ENCODE measurements around the gene RHPN2.
"Not testable (repeated sequence)": the region's sequence is repeated elsewhere in the genome, so short reads cannot be mapped to it uniquely, and the experiment has no call there.

The RHPN2 gene

GRCh38 chr19:32971715-32972540 is 92.8 kb downstream of the RHPN2 start, which contains the start of the genes CEP89 and FAAP24:
CEP89 (minus strand) TSS chr19:32971958; CDS start chr19:32971874, 84 bp downstream.
FAAP24 (plus strand) TSS chr19:32972242; CDS start chr19:32973197, 955 bp downstream.
- DNase-seq: peak; percentile 85 to 98 (median 96)

- peak in 1 of 14 donors; percentile 17 for DNase-seq
Measured at GRCh38 chr19:32971012-32971595, 93.6 kb downstream of the RHPN2 start.

GRCh38 chr19:32969549-32969948 is 95.1 kb downstream of the RHPN2 start:
- DNase-seq: no peak

- no peak for DNase-seq
Measured at GRCh38 chr19:32966750-32967149, 97.9 kb downstream of the RHPN2 start.

GRCh38 chr19:32945260-32945659 is 119.4 kb downstream of the RHPN2 start:
- no peak for DNase-seq

GRCh38 chr19:32941273-32941672 is 123.4 kb downstream of the RHPN2 start:
- not testable (repeated sequence) for DNase-seq

GRCh38 chr19:32936065-32936464 is 128.6 kb downstream of the RHPN2 start:
- no peak for DNase-seq

- DNase-seq: no peak
Measured at GRCh38 chr19:32935629-32936028, 129.1 kb downstream of the RHPN2 start.

- no peak for DNase-seq
Measured at GRCh38 chr19:32933571-32933970, 131.1 kb downstream of the RHPN2 start.

GRCh38 chr19:32930567-32930966 is 134.1 kb downstream of the RHPN2 start:
- no peak for DNase-seq

- no peak for DNase-seq
Measured at GRCh38 chr19:32928806-32929205, 135.9 kb downstream of the RHPN2 start.

All from C1 segment of cervical spinal cord (tissue), 14 donors.